Activated naive CD4-positive, alpha-beta T cell (primary cell): ENCODE measurements around the gene PSMB9.
"Not testable (repeated sequence)": the region's sequence is repeated elsewhere in the genome, so short reads cannot be mapped to it uniquely, and the experiment has no call there.

ENCODE experiments used
- DNase-seq, 4 experiments: peaks; one replicate each; lab custom pipeline; 2025; lab: John Stamatoyannopoulos, UW

PSMB9 gene

DNA sequence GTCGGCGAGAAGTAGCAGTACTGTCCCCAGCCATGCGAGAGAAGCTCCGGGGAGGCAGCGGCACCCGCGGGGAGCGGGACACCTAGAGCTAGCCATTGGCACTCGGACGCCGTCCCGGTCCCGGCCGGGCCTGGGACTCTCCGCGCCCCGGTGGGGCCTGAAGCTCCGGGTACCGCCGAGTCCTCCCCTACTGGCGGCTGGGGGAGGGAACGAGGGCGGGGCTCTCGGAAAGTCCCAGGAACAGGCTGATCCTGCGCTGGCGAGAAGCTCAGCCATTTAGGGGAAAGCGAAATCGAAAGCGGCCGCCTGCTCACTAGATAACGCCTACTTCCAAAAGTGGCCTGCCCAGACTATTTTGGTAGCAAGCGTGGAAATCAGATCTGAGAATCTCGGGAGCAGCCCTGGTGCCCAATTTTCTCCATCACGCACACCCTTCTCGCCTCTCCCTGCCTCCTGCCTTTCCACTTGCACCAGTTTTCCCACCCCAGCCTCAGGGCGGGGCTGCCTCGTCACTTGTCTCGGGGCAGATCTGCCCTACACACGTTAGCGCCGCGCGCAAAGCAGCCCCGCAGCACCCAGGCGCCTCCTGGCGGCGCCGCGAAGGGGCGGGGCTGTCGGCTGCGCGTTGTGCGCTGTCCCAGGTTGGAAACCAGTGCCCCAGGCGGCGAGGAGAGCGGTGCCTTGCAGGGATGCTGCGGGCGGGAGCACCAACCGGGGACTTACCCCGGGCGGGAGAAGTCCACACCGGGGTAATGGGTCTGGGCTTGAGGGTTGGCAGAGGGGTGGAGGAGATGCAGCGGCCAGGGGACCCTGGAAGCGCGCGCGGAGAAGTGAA, at the start of gene PSMB9, which contains the start of gene TAP1:
PSMB9 (plus strand) TSS at position 652 of the 835 bp plus-strand sequence; CDS start at position 690, 38 bp downstream.
TAP1 (minus strand) TSS at position 164 of the 835 bp plus-strand sequence; CDS start at position 96, 68 bp downstream.
- peak; percentile 91 to 95 (median 92) for DNase-seq

DNA sequence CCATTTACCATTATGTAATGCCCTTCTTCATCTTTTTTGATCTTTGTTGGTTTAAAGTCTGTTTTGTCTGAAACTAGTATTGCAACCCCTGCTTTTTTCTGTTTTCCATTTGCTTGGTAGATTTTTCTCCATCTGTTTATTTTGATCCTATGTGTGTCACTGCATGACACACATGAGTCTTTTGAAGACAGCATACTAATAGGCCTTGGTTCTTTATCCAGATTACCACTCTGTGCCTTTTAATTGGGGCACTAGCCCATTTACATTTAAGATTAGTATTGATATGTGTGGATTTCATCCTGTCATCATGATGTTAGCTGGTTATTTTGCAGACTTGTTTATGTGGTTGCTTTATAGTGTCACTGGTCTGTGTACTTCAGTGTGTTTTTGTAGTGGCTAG, 48.6 kb upstream of the PSMB9 start:
- DNase-seq = not testable (repeated sequence)

- no peak for DNase-seq
These were observed 46.9 kb upstream of the PSMB9 start for GRCh38 chr6:32807020-32807580.

DNA sequence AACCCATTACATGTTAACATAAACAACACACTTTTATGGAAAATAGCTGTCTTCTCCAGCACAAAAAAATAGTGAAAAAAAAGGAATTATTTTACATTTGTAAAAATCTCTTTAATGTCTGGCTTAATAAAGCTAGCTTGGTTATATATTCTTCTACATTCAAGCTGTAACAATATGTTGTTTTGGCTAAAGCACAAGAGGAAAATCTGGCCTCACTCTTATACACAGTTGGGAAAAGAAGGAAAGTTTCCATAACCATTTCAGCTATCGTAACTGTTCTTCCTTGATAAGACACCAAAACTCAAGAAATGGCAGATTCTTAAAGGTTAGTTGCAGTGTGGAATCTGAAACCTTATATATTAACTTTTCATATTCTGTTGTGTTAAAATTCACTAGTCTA, 44.8 kb upstream of the PSMB9 start:
- no peak for DNase-seq

- no peak for DNase-seq
These were observed 39.8 kb upstream of the PSMB9 start for GRCh38 chr6:32814145-32814544.

GRCh38 chr6:32815115-32815514, 38.9 kb upstream of the PSMB9 start:
- DNase-seq = no peak

DNA sequence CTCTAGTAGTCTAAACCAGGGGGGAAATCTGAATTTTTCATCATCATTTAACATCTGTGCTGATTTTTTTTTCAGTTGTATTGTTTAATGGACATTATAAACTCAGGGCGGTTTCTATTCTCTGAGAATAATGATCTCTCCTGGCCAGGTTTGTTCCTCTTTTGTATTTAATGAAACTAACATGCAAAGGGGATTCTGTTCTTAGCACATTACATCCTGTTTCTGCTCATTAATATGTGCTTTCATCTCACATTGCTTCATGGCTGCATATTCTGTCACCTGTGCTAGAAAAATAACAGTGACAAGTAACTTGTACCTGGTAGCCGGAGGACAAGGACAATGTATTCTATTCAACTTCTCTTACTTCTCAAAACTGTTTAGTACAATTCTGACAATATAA, 38.0 kb upstream of the PSMB9 start:
- no peak for DNase-seq

DNA sequence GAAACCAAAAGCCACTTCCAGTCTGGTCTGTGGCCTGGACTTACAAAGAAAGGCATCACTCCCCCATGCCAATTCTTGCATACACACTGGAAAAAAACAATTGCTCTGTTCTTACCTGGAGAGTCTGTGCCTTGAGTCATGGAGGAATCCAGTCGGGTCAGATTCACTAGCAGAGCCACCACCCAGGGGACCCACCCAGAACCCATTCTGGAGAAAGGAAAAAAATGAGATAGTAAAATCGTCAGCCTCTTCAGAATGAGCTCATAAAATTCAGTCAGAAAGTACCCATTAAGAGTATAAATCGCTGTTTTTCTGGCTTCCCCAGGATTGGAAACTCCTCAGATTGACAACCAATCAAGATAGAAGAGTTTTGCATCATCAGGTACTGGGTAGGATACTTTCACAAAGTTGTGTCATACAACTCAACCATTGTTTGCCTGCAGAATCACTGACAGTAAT, 37.2 kb upstream of the PSMB9 start, which contains the start of gene HLA-DOB:
HLA-DOB (minus strand) TSS at position 257 of the 459 bp plus-strand sequence; CDS start at position 206, 51 bp downstream.
- no peak for DNase-seq

GRCh38 chr6:32818867-32819266, 35.1 kb upstream of the PSMB9 start:
- no peak for DNase-seq

GRCh38 chr6:32819729-32820128, 34.3 kb upstream of the PSMB9 start:
- no peak for DNase-seq

- no peak for DNase-seq
These were observed 28.0 kb upstream of the PSMB9 start for GRCh38 chr6:32825966-32826365.

GRCh38 chr6:32827025-32827424, 27.0 kb upstream of the PSMB9 start:
- no peak for DNase-seq

DNA sequence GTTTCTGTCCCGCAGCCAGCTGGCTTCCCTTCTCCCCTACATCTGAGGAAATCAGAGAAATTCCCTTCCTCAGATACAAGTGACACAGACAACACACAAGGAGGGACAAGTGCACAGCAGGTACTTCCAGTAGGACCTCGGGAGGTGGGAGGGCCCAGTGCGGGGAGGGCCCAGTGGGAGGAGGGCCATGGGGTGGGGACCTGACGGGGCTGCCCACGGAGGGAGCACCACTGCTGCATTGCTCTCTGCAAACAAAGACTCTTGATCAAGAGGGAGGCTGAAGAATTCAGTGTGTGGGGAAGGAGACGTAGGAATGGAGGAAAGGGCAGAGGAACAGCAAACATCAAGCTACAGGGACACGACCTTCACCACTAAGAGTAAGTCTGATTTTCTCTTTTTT, 24.5 kb upstream of the PSMB9 start:
- DNase-seq = no peak

DNA sequence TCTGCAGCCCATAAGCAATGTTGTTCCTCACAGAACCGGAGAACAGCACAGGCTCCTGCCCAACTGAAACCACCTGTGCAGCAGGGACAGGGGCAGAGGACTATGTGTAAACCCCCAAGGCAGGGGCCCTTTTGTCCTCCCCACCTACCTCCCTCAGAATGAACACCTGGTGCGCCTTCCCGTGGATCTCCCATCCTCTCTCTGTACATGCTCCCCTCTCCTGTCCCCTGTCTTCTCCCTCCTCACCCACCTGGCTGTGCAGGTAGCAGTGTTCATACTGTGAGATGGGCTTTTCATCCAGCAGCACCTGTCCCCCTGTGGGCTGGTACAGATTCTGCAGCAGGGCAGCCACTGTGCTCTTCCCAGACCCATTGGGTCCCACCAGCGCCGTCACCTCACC, 24.0 kb upstream of the PSMB9 start:
- no peak for DNase-seq

DNA sequence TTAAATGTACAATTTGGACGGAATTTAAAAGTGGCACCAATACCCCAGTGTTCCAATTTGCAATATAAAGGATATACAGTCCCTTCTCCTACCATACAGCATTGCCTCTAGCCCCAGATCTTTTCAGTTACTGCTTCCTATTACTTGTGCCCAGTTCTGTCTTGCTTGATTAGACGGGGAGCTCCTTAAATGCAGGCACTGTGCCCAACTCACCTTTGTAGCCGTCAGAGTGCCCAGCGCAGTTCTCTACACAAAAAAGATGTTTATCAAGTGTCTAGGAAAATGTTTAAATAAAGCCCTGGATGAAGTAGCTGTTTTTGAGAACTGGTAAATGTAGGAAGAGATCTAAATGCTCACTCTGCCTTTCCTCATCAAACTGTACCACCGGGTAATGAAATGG, 23.1 kb upstream of the PSMB9 start:
- no peak for DNase-seq

DNA sequence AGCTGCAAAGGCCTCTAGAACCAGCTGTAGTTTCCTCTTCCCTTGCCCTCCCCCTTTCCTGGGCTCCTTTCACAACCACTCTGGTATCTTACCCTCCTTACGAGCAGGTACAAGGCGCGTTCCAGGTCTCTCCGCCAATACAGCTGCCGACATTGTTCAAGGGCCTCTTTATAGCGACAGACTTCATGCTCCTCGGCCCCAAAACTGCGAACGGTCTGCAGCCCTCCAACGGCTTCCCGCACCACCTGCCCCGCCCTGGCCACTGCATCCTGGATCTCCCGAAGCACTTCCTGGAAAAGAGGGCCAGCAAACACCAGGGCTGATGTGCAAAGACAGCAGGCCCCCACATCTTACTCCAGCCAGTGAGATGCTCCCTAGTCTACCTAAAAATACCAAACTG, 21.5 kb upstream of the PSMB9 start:
- no peak for DNase-seq

DNA sequence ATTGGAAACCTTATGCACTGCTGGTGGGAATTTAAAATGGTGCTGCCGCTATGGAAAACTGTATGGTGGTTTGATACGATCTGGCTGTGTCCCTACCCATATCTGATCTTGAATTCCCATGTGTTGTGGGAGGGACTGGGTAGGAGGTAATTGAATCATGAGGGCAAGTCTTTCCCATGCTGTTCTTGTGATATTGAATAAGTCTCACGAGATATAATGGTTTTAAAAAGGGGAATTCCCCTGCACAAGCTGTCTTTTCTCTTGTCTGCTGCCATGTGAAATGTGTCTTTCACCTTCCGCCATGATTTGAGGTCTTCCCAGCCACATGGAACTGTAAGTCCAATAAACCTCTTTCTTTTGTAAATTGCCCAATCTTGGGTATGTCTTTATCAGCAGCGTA, 20.3 kb upstream of the PSMB9 start:
- DNase-seq = no peak

GRCh38 chr6:32835167-32835893, 18.7 kb upstream of the PSMB9 start:
- no peak for DNase-seq

DNA sequence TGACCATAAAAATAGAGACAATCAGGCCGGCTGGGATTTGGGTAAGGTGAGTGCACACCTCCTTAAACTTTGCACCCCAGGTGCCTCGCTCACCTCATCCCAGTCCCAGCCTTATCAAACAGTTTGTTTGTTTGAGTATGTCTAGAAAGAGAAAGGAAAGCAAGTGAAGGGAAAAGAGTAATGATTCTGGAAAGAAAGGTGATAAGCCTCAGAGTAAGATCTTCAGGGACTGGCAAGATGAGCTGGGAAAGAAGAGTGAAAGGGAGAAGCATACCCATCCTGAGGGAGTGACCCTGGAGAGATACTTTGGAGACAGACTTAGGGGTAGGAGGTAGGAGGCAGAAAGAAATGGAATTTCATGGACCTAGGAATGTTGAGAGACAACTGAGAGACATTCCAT, 17.1 kb upstream of the PSMB9 start:
- DNase-seq = no peak

DNA sequence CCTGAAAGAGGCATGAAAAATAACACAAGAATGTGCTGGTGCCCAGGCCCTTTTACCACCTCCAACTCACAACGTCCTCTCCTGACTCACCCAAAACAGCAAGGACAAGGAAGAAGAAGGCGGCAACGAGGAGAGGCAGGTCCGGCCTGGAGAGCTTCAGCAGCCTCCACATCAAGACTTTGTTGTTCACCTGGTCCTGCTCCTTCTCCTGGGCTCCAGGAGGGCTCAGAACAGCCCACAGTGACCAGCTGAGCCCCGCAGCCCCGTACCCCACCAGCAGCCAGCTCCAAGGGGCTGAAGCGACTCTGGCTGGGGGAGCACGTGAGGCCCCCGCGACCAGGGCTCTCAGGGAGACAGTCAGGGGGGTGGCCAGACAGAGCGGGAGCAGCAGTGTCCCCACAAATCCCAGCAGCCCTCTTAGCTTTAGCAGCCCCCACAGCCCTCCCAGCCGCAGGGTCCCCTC, 16.3 kb upstream of the PSMB9 start:
- DNase-seq = no peak

- peak; percentile 96 to 99 (median 98) for DNase-seq
These were observed 15.7 kb upstream of the PSMB9 start, which contains the start of gene TAP2 for GRCh38 chr6:32838114-32838958. Gene TAP2 (minus strand): TSS chr6:32838739. CDS start chr6:32838233, 506 bp downstream.
